Endothelial cell of umbilical vein (primary cell): ENCODE data around the gene KCNH8. TPM values are rescaled to one million over a fixed set of nuclear protein-coding genes. Genes with fewer than 3 reads are reported as not detected.

Source experiments
- BruUV-seq: library from RNA; stranded (reverse); fragments of 400-500 nt; replicated peaks from 2 replicates; lab custom pipeline; 2021; lab: Mats Ljungman, UMichigan
- CTCF ChIA-PET: fragments of 300-600, 350-600 bp; sonication (Branson Sonifier 250); formaldehyde crosslinking; loops from one replicate; lab custom pipeline; 2021; ENCODE audit warnings: antibody characterized with exemption, inconsistent platforms; lab: Charles Lee
- POLR2A ChIA-PET: fragments of 300-600, 350-600 bp; sonication (Branson Sonifier 250); formaldehyde crosslinking; loops from one replicate; lab custom pipeline; 2021; ENCODE audit warnings: antibody characterized with exemption, inconsistent platforms; lab: Charles Lee
- DNase-seq: peaks from one replicate; pipeline ENCODE4 v3.0.0-alpha.2; 2011; ENCODE audit warnings: low read depth, low spot score
- FAIRE-seq: peaks from 2 replicates; lab custom pipeline; 2011; peaks lifted over from hg19 to GRCh38; lab: Jason Lieb, UNC
- H2AFZ ChIP-seq: 2 replicates; pipeline ENCODE4 v1.6.0; 2012; ENCODE audit warnings: low read depth, low read length, control low read depth, inconsistent platforms
- H3K27ac ChIP-seq: 2 replicates; pipeline ENCODE4 v1.5.1; 2011; ENCODE audit warnings: low read depth, mild to moderate bottlenecking, control low read depth, low read length, moderate library complexity; ENCODE audit not compliant: insufficient read depth
- H3K27me3 ChIP-seq, 2 experiments: 2 replicates each; pipeline versions ENCODE4 v1.6.0 to v1.6.1; 2011; ENCODE audit warnings: low read length in 2 of 2, mixed read lengths in 1 of 2; ENCODE audit not compliant: control insufficient read depth in 2 of 2, insufficient read depth in 2 of 2
- H3K36me3 ChIP-seq, 2 experiments: 2 replicates in 1 of 2; 3 replicates in 1 of 2; pipeline ENCODE4 v1.5.1; 2011; ENCODE audit warnings: low read length in 2 of 2, mild to moderate bottlenecking in 1 of 2, moderate library complexity in 1 of 2; ENCODE audit not compliant: control insufficient read depth in 2 of 2, insufficient read depth in 2 of 2; ENCODE audit errors: extremely low read depth in 1 of 2
- H3K4me1 ChIP-seq: 3 replicates; pipeline ENCODE4 v1.5.1; 2011; ENCODE audit warnings: mild to moderate bottlenecking, low read length; ENCODE audit not compliant: control insufficient read depth, insufficient read depth; ENCODE audit errors: extremely low read depth
- H3K4me2 ChIP-seq: 2 replicates; pipeline ENCODE4 v1.6.1; 2011; ENCODE audit warnings: low read length, control low read depth, mixed read lengths; ENCODE audit not compliant: insufficient read depth
- H3K4me3 ChIP-seq, 3 experiments: fragments of 200-600 bp in 1 of 3; sonication (generic), shearing (Covaris generic) in 1 of 3; replicated peaks in 1 of 3; 2 replicates each; pipeline ENCODE4 v1.5.1; 2011 to 2016; ENCODE audit warnings: control low read depth in 3 of 3, low read length in 3 of 3, mild to moderate bottlenecking in 2 of 3, inconsistent platforms in 1 of 3, low read depth in 1 of 3, moderate library complexity in 1 of 3; ENCODE audit not compliant: insufficient read depth in 1 of 3
- H3K79me2 ChIP-seq: 2 replicates; pipeline ENCODE4 v1.6.0; 2012; ENCODE audit warnings: low read length, inconsistent platforms; ENCODE audit not compliant: control insufficient read depth, insufficient read depth
- H3K9ac ChIP-seq: replicated peaks from 2 replicates; pipeline ENCODE3; 2011; ENCODE audit warnings: low read length, control low read depth; ENCODE audit not compliant: insufficient read depth; ENCODE audit errors: extremely low read depth
- H3K9me1 ChIP-seq: replicated peaks from 3 replicates; pipeline ENCODE4 v1.6.0; 2011; ENCODE audit warnings: mild to moderate bottlenecking, low read length; ENCODE audit not compliant: control insufficient read depth, insufficient read depth; ENCODE audit errors: extremely low read depth
- H3K9me3 ChIP-seq: replicated peaks from 2 replicates; pipeline ENCODE4 v1.5.1; 2012; ENCODE audit warnings: low read length, inconsistent platforms; ENCODE audit not compliant: control insufficient read depth, insufficient read depth
- H4K20me1 ChIP-seq: replicated peaks from 2 replicates; pipeline ENCODE3; 2011; ENCODE audit warnings: mild to moderate bottlenecking, low read length; ENCODE audit not compliant: control insufficient read depth, insufficient read depth; ENCODE audit errors: extremely low read depth
- EZH2 ChIP-seq: IDR thresholded peaks from 2 replicates; pipeline ENCODE4 v1.6.1; 2012; ENCODE audit warnings: borderline replicate concordance, low read depth, mild to moderate bottlenecking, moderate library complexity, low read length, inconsistent platforms; ENCODE audit not compliant: severe bottlenecking
- FOS ChIP-seq: IDR thresholded peaks from 2 replicates; pipeline ENCODE4 v1.6.1; 2011; ENCODE audit warnings: mild to moderate bottlenecking, low read length, moderate library complexity, borderline replicate concordance; ENCODE audit not compliant: insufficient read depth
- GATA2 ChIP-seq: IDR thresholded peaks from 2 replicates; pipeline ENCODE4 v1.7.0; 2011; ENCODE audit warnings: low read depth, mild to moderate bottlenecking, moderate library complexity, mixed read lengths, low read length; ENCODE audit not compliant: insufficient read length, insufficient read depth
- JUN ChIP-seq: IDR thresholded peaks from 2 replicates; pipeline ENCODE4 v1.6.1; 2011; ENCODE audit warnings: borderline replicate concordance, low read depth; ENCODE audit not compliant: insufficient read length, insufficient read depth
- MYC ChIP-seq: IDR thresholded peaks from one replicate; pipeline ENCODE4 v1.6.1; 2011; ENCODE audit warnings: mild to moderate bottlenecking, low read depth, low read length
- POLR2A ChIP-seq: IDR thresholded peaks from 2 replicates; pipeline ENCODE4 v1.6.1; 2012; ENCODE audit warnings: low read depth, mild to moderate bottlenecking, control low read depth, low read length
- POLR2AphosphoS5 ChIP-seq: IDR thresholded peaks from 2 replicates; pipeline ENCODE4 v1.6.1; 2012; ENCODE audit warnings: low read depth, mild to moderate bottlenecking, control low read depth, low read length, moderate library complexity; ENCODE audit not compliant: insufficient read depth
- dilution Hi-C: fragments of 300-500 bp; cut with MboI; formaldehyde crosslinking; loops from one replicate; pipeline ENCODE4 v1.15.0; 2019; ENCODE audit warnings: low sequenced_read_pairs; ENCODE audit not compliant: extremely low pct_ligation_motif_present
- intact Hi-C: fragments of 100-400 bp; cut with micrococcal nuclease; formaldehyde crosslinking; loops from one replicate; pipeline ENCODE4 v1.10.0; 2022
- polyA plus RNA-seq, 4 experiments: library from polyadenylated mRNA; depleted of rRNA in 3 of 4; stranded (reverse) in 3 of 4; unstranded in 1 of 4; fragments of >200 nt; gene quantifications; 2 replicates each; pipeline versions ENCODE4 v1.2.1 to v1.2.3, GENCODE V29; 2011 to 2012; ENCODE audit warnings: missing spikeins in 1 of 4
- total RNA-seq: library from RNA; stranded (reverse); gene quantifications from 2 replicates; pipeline ENCODE4 v1.2.3, GENCODE V29; 2021
- TF ChIP-seq, protein P1 (sequence below), 2 donors: IDR thresholded peaks; 1 replicate in 1 of 2; 2 replicates in 1 of 2; pipeline ENCODE4 v1.5.1; 2011; ENCODE audit warnings: low read length in 2 of 2, mild to moderate bottlenecking in 2 of 2, moderate library complexity in 2 of 2, control low read depth in 1 of 2, inconsistent platforms in 1 of 2, low read depth in 1 of 2; ENCODE audit not compliant: insufficient read depth in 1 of 2; ENCODE audit errors: extremely low read depth in 1 of 2
- TF ChIP-seq, protein P2 (sequence below): IDR thresholded peaks from 2 replicates; pipeline ENCODE4 v1.6.1; 2011; ENCODE audit not compliant: insufficient read depth, insufficient read length

KCNH8 gene
- total and polyA plus RNA-seq, 2 donors (not counting 3 experiments of a cell fraction or from before 2014, with no cell fraction given): not detected

DNA sequence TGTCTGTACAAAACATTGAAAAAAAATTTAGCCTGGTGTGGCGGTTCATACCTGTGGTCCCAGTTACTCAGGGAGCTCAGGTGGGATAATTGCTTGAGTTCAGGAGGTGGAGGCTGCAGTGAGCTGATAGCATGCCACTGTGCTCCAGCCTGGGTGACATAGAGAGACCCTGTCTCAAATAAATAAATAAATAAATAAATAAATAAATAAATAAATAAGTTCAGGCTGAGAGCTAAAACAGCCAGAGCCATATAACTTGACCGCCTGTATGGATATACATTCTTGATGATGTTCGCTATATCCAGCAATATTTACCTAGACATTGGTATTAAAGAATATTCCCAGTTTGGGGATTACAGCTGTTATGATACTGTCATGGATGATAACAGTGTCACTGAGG, 146.9 kb downstream of the KCNH8 start:
- Histone ChIP-seq H3K27me3 (no peaks in the 10 kb centered on the region), H3K4me1 (no peaks in the 10 kb centered on the region), H3K9me1 (no peaks in the 10 kb centered on the region), H3K4me3 (no peak overlapping the region), H4K20me1 (no peaks in the 10 kb centered on the region), H2AFZ (no peak overlapping the region), H3K4me2 (no peak overlapping the region), H3K9ac (no peak overlapping the region), H3K79me2 (no peaks in the 10 kb centered on the region), H3K9me3 (no peaks in the 10 kb centered on the region), H3K27ac (no peak overlapping the region), H3K36me3 (no peaks in the 10 kb centered on the region)
- intact Hi-C loops (no loop called here), dilution Hi-C loops (no loop called here)
- no peak for TF ChIP-seq POLR2AphosphoS5
- TF ChIP-seq FOS: no peak
- TF ChIP-seq, protein P1, sequence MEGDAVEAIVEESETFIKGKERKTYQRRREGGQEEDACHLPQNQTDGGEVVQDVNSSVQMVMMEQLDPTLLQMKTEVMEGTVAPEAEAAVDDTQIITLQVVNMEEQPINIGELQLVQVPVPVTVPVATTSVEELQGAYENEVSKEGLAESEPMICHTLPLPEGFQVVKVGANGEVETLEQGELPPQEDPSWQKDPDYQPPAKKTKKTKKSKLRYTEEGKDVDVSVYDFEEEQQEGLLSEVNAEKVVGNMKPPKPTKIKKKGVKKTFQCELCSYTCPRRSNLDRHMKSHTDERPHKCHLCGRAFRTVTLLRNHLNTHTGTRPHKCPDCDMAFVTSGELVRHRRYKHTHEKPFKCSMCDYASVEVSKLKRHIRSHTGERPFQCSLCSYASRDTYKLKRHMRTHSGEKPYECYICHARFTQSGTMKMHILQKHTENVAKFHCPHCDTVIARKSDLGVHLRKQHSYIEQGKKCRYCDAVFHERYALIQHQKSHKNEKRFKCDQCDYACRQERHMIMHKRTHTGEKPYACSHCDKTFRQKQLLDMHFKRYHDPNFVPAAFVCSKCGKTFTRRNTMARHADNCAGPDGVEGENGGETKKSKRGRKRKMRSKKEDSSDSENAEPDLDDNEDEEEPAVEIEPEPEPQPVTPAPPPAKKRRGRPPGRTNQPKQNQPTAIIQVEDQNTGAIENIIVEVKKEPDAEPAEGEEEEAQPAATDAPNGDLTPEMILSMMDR (IDR thresholded peaks at IDR 0.05; ENCODE audit: extremely low read depth in 1 of 2, insufficient read depth in 1 of 2, low read depth in 1 of 2, low read length in 2 of 2): no peak
- TF ChIP-seq MYC: no peak
- TF ChIP-seq JUN: no peak
- no peak for TF ChIP-seq GATA2
- TF ChIP-seq, protein P2, sequence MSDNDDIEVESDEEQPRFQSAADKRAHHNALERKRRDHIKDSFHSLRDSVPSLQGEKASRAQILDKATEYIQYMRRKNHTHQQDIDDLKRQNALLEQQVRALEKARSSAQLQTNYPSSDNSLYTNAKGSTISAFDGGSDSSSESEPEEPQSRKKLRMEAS: no peak
- no peak for TF ChIP-seq POLR2A
- TF ChIP-seq EZH2: no peak
- ChIA-PET CTCF (no interaction called here), POLR2A (no interaction called here)
- DNase-seq (no peak), FAIRE-seq (no peak)
- no TSS peak for BruUV-seq
